Fibroblast of the aortic adventitia (primary cell): ENCODE results near the gene BCL2L12. TPM values are rescaled to one million over a fixed set of nuclear protein-coding genes. Genes with fewer than 3 reads are reported as not detected.

Experiments used
- DNase-seq: peaks from one replicate; pipeline ENCODE4 v3.0.0-alpha.2; 2010; ENCODE audit warnings: low read depth
- H3K4me3 ChIP-seq: 2 replicates; pipeline ENCODE4 v1.5.1; 2011; ENCODE audit warnings: low read depth, mild to moderate bottlenecking, control low read depth, low read length, moderate library complexity
- CTCF ChIP-seq: IDR thresholded peaks from 2 replicates; pipeline ENCODE4 v1.5.1; 2011; ENCODE audit warnings: mild to moderate bottlenecking, low read length, control low read depth, inconsistent platforms; ENCODE audit not compliant: insufficient read depth
- total RNA-seq: library from RNA; depleted of rRNA; stranded (reverse); fragments of >200 nt; gene quantifications from 2 replicates; pipeline ENCODE4 v1.2.3, GENCODE V29; 2012; ENCODE audit warnings: low replicate concordance

The BCL2L12 gene
- total RNA-seq, 1 donor = 6.1 TPM

- TF ChIP-seq CTCF = no peak
- DNase-seq = peak; percentile 100
- peak overlapping the region; percentile 99 for H3K4me3 ChIP-seq
Measured at GRCh38 chr19:49676784-49677230, 11.1 kb downstream of the BCL2L12 start.

- peak within 1 kb of the TSS; percentile 99 for H3K4me3 ChIP-seq
- DNase-seq = no peak
- TF ChIP-seq CTCF = no peak
Measured at GRCh38 chr19:49677231-49677900, 11.6 kb downstream of the BCL2L12 start, which contains the start of gene PRMT1. TSS of gene PRMT1 (plus strand) at chr19:49677271. CDS start at chr19:49677281, 10 bp downstream.

GRCh38 chr19:49677901-49678674, 12.4 kb downstream of the BCL2L12 start:
- TF ChIP-seq CTCF = peak; percentile 67
- peak overlapping the region; percentile 99 for H3K4me3 ChIP-seq
- DNase-seq = peak; percentile 58

- TF ChIP-seq CTCF = no peak
- peak overlapping the region; percentile 1 for H3K4me3 ChIP-seq
- no peak for DNase-seq
Measured at GRCh38 chr19:49678985-49679770, 13.4 kb downstream of the BCL2L12 start.

- TF ChIP-seq CTCF = no peak
- DNase-seq = no peak
- no peak overlapping the region for H3K4me3 ChIP-seq
Measured at GRCh38 chr19:49679771-49680413, 14.2 kb downstream of the BCL2L12 start.
